Measurements from ENCODE around the gene ALK.

The ALK gene

DNA sequence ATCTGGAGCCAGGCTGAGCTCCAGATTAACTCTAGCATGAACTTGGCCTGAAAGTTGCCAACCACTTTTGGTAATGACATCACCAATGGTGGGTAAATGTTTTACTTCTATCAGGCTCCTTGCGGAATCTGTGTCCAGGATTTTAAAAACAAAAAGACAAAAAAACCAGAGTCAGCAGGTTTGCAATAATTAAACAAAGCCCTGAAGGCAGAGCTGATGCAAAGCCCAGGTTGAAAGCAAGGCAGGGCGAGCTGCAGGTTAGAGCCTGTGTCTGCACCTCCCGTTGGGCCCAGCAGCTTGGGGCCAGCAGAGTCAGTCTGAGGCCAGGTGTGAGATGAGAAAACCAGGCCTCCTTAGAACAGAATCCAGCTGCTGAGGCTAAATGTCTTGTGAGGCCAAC, 29.1 kb upstream of the ALK start:
- CTCF ChIA-PET, result interaction anchor here (2.0 kb wide), 1 partner anchor 76 kb away, joined by 6 read pairs; no protein-coding TSS in a partner anchor
- POLR2A ChIA-PET, result no interaction called here
- no peak for TF ChIP-seq ZNF76 (tag by site-specific recombination; IDR thresholded peaks at IDR 0.05; ENCODE audit: borderline replicate concordance, low read depth)
- no peak for TF ChIP-seq ZXDB (tag by site-specific recombination; IDR thresholded peaks at IDR 0.05)
- TF ChIP-seq ZNF792 (tag by site-specific recombination; IDR thresholded peaks at IDR 0.05), result no peak
- TF ChIP-seq ZNF777 (tag by site-specific recombination; IDR thresholded peaks at IDR 0.05; ENCODE audit: borderline replicate concordance), result no peak
- TF ChIP-seq, protein P1, sequence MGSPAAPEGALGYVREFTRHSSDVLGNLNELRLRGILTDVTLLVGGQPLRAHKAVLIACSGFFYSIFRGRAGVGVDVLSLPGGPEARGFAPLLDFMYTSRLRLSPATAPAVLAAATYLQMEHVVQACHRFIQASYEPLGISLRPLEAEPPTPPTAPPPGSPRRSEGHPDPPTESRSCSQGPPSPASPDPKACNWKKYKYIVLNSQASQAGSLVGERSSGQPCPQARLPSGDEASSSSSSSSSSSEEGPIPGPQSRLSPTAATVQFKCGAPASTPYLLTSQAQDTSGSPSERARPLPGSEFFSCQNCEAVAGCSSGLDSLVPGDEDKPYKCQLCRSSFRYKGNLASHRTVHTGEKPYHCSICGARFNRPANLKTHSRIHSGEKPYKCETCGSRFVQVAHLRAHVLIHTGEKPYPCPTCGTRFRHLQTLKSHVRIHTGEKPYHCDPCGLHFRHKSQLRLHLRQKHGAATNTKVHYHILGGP (tag by site-specific recombination; IDR thresholded peaks at IDR 0.05), result no peak
- Histone ChIP-seq H3K27ac (ENCODE audit: extremely low read depth, low read depth, low read length) (no peak overlapping the region), H3K4me1 (ENCODE audit: control insufficient read depth, insufficient read depth, low read length) (no peaks in the 10 kb centered on the region), H3K4me3 (ENCODE audit: low read depth, low read length) (no peak overlapping the region), H3K36me3 (ENCODE audit: control insufficient read depth in 2 of 2, insufficient read depth in 1 of 2, low read length in 2 of 2) (no peaks in the 10 kb centered on the region), H3K9me3 (ENCODE audit: control insufficient read depth, insufficient read depth, low read depth, low read length) (no peaks in the 10 kb centered on the region)

DNA sequence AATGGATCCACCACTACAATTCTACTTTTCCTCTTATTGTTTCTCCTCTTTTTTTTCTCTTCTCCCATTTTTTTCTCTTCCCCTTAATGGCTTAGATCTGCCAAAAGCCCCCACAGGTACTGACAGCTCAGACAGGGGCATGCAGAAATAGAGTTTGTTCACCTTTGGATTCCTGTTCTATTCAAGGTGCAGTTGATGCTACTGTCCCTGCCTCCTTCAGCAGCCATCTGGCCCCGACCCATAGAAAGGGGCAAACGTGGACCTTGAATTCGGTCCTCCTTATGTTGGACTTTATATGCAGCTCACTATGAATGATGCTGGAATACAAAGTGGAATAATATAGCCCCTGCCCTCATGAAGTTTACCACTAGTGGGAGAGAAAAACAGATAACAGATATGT, 27.7 kb upstream of the ALK start:
- ChIA-PET POLR2A (no interaction called here), CTCF (interaction anchor here (0.6 to 2.0 kb wide), 3 partner anchors 14 to 77 kb away, joined by 3 to 6 read pairs (median 5); no protein-coding TSS in a partner anchor)
- no peaks in the 10 kb centered on the region for H3K4me1 ChIP-seq (ENCODE audit: control insufficient read depth, insufficient read depth, low read length)
- H3K27ac ChIP-seq (ENCODE audit: extremely low read depth, low read depth, low read length), result no peak overlapping the region
- H3K4me3 ChIP-seq (ENCODE audit: low read depth, low read length), result no peak overlapping the region
- H3K36me3 ChIP-seq (ENCODE audit: control insufficient read depth in 2 of 2, insufficient read depth in 1 of 2, low read length in 2 of 2), result no peaks in the 10 kb centered on the region
- no peaks in the 10 kb centered on the region for H3K9me3 ChIP-seq (ENCODE audit: control insufficient read depth, insufficient read depth, low read depth, low read length)
- no peak for TF ChIP-seq ZNF658 (tag by site-specific recombination; IDR thresholded peaks at IDR 0.05)
- TF ChIP-seq ZNF350 (tag by site-specific recombination; IDR thresholded peaks at IDR 0.05), result no peak
- TF ChIP-seq HOXA7 (CRISPR knock-in tag; IDR thresholded peaks at IDR 0.05; ENCODE audit: borderline replicate concordance), result no peak
- no peak for TF ChIP-seq ZNF76 (tag by site-specific recombination; IDR thresholded peaks at IDR 0.05; ENCODE audit: borderline replicate concordance, low read depth)
- TF ChIP-seq TRIM28 (IDR thresholded peaks at IDR 0.05; ENCODE audit: borderline replicate concordance, low read length), result no peak
- TF ChIP-seq ZNF175 (tag by site-specific recombination; IDR thresholded peaks at IDR 0.05), result no peak

DNA sequence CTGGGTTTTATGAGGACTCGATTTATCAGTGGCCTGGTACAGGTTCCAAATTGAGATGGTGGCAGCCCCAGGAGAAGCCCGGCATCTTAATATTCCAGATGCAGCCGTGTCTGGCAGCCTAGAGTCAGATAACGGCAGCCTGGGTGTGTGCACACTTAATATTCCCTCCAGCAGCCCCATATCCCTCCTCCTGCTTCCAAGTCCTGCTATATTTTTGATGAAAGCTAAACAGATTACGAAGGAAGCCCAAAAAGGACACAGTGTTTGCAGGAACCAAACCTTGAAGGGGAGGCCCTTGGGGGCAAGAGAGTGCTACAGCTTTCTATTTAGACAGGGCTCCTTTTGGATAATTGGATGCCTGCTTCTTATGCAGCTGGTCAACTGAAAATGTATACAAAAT, 25.1 kb upstream of the ALK start:
- Histone ChIP-seq H3K4me1 (ENCODE audit: control insufficient read depth, insufficient read depth, low read length) (no peaks in the 10 kb centered on the region), H3K27ac (ENCODE audit: extremely low read depth, low read depth, low read length) (no peak overlapping the region), H3K4me3 (ENCODE audit: low read depth, low read length) (no peak overlapping the region), H3K9me3 (ENCODE audit: control insufficient read depth, insufficient read depth, low read depth, low read length) (no peaks in the 10 kb centered on the region), H3K36me3 (ENCODE audit: control insufficient read depth in 2 of 2, insufficient read depth in 1 of 2, low read length in 2 of 2) (no peaks in the 10 kb centered on the region)
- no peak for TF ChIP-seq ZNF701 (tag by site-specific recombination; IDR thresholded peaks at IDR 0.05)
- ChIA-PET POLR2A (no interaction called here), CTCF (no interaction called here)

DNA sequence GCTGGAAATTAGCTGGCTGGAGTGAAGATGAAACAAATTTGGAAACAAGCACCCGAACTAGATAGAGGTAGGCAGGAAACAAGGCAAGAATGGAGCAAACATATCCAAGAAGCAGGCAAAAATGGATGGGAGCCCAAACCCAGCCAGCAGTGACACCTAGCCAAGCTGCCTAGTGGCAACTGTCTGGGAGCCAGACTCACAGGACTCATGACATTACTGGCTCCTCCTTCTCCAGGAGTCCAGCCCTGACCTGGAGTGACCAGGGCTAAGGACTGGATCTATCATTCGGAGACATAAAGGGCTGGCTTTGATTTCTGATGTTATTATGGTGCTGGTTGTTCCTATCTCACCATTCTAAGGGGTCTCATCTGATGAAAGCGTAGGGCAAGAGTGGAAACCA, 21.3 kb upstream of the ALK start:
- Histone ChIP-seq H3K4me3 (ENCODE audit: low read depth, low read length) (no peak overlapping the region), H3K36me3 (ENCODE audit: control insufficient read depth in 2 of 2, insufficient read depth in 1 of 2, low read length in 2 of 2) (no peaks in the 10 kb centered on the region), H3K9me3 (ENCODE audit: control insufficient read depth, insufficient read depth, low read depth, low read length) (no peaks in the 10 kb centered on the region), H3K4me1 (ENCODE audit: control insufficient read depth, insufficient read depth, low read length) (no peaks in the 10 kb centered on the region), H3K27ac (ENCODE audit: extremely low read depth, low read depth, low read length) (no peak overlapping the region)
- TF ChIP-seq ZSCAN23 (tag by site-specific recombination; IDR thresholded peaks at IDR 0.05) (no peak), ZNF791 (tag by site-specific recombination; IDR thresholded peaks at IDR 0.05) (no peak), GLI4 (tag by site-specific recombination; IDR thresholded peaks at IDR 0.05) (no peak), ZSCAN30 (tag by site-specific recombination; IDR thresholded peaks at IDR 0.05) (no peak), OVOL3 (tag by site-specific recombination; IDR thresholded peaks at IDR 0.05) (no peak), ZFP69B (tag by site-specific recombination; IDR thresholded peaks at IDR 0.05) (no peak), BCL11B (tag by site-specific recombination; IDR thresholded peaks at IDR 0.05; ENCODE audit: low read depth) (no peak), ZXDB (tag by site-specific recombination; IDR thresholded peaks at IDR 0.05) (no peak), ZNF132 (tag by site-specific recombination; IDR thresholded peaks at IDR 0.05; ENCODE audit: borderline replicate concordance) (no peak), SCRT2 (tag by site-specific recombination; IDR thresholded peaks at IDR 0.05) (no peak), ZBTB20 (tag by site-specific recombination; IDR thresholded peaks at IDR 0.05) (no peak), KLF7 (tag by site-specific recombination; IDR thresholded peaks at IDR 0.05; ENCODE audit: borderline replicate concordance) (no peak), ZNF202 (tag by site-specific recombination; IDR thresholded peaks at IDR 0.05; ENCODE audit: borderline replicate concordance) (no peak), ZNF548 (tag by site-specific recombination; IDR thresholded peaks at IDR 0.05) (no peak), IKZF3 (tag by site-specific recombination; IDR thresholded peaks at IDR 0.05) (no peak), EGR2 (tag by site-specific recombination; IDR thresholded peaks at IDR 0.05; ENCODE audit: low read depth) (no peak), SP2 (tag by site-specific recombination; IDR thresholded peaks at IDR 0.05) (no peak)
- POLR2A ChIA-PET, result no interaction called here
- CTCF ChIA-PET, result no interaction called here

Measured in HEK293 (cell line).